GM18873 (cell line): ENCODE results near the gene LAMC3.

Source experiments
- ATAC-seq: cut with Tn5 transposase; IDR thresholded peaks from one replicate; pipeline ENCODE4 v1.9.1; 2021; ENCODE audit warnings: mild to moderate bottlenecking, moderate library complexity, moderate number of reproducible peaks; ENCODE audit not compliant: unreplicated experiment, low FRiP score

LAMC3 gene

DNA sequence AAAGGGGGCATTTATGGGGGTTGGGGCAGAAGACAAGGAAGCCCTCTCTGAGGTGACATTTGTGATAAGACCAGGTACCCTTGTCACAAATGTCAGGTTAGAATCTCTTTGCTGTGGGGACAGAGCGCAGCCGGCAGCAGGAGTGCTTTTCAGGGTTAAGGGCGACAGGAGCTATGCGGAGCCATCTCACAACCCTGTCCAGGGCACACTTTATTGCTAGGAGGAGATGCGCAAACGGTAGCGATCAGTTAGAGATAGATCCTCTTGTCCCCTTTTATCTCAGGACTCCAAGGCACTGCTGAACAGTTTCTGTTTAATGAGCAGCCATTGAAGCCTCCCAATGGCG, 438 bp upstream of the LAMC3 start:
- no peak for ATAC-seq

DNA sequence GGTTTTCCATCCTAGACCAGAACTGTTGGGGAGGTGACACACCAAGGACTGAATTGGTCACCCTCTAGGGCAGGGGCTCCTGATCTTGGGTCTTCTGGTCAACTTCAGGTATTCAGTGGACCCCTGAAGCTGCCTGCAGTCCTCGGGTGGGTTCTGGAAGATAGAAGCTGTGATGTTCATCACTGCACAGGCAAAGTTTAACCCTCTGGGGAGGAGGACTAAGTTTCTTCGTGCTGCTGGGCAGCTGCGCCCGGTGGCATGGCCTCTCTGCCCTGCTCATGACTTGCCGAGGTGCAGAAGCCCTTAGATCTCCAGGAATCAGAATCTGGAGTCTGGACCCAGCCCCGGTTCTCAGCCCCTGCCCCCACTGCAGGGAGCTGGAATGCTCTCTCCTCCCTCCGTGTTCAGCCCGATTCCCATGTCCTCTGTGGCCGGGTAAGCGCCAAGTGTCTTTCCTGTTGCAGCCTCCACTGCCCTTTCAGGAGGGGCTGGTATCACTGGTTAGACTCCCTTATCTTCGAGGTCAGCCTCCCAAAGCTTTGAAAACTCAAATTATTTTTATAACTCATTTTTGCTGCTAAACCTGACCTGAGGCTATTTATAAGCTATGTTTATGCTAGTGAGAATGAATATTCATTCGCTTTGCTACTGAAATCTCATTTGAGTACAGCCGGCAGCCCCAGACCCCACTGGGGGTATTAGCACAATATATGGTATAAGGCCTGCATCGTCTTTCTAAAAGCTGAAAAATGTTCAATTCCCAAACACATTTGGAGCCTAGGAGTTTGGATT, 1.7 kb downstream of the LAMC3 start:
- ATAC-seq: no peak

DNA sequence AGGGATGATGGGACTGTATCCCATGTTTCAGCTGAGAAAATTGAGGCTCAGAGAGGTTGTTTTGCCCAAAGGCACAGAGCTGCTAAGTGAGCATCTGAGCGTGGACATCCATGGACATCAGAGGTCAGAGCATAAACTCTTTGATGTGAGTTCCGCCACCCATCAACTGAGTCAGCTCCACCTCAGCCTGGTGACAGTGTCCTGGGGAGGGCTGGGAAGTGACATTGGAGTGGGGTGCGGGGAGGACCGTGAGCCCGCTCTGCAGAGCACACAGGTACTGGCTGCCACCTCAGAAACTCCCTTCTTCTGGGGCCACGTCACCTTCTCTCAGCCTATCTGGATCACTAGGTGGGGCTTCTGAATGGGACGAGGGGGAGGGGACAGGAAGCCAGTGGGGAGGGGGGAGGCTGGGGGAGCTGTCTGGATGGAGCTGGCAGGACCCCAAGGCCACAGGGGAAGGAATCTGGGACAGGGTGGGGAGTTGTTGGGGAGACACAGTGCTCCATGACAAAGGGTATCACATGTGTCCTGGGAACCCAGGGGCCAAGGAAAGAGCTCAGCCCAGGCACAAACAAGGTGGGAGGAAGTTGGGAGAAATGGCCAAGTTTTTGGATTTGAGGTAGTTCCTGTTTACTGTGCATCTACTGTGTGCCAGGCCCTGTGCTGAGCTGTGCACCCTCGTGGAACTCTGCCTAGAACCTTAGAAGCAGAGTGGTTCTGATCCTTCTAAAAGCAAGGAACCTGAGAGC, 2.5 kb downstream of the LAMC3 start:
- ATAC-seq: no peak

DNA sequence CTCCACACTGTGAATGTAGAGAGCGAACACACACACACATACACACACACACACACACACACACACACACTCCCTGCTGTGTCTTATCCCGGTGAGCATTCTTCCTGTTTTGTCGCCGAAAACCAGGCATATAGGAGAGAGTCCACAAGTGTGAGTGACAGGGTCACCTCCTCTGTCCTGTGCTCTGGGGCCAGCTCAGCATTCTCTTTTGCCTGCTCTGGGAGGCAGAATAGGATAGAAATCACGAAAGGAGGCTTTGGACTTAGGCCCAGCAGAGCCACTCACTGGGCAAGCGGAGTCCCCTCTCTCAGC, 3.0 kb downstream of the LAMC3 start:
- ATAC-seq: no peak

DNA sequence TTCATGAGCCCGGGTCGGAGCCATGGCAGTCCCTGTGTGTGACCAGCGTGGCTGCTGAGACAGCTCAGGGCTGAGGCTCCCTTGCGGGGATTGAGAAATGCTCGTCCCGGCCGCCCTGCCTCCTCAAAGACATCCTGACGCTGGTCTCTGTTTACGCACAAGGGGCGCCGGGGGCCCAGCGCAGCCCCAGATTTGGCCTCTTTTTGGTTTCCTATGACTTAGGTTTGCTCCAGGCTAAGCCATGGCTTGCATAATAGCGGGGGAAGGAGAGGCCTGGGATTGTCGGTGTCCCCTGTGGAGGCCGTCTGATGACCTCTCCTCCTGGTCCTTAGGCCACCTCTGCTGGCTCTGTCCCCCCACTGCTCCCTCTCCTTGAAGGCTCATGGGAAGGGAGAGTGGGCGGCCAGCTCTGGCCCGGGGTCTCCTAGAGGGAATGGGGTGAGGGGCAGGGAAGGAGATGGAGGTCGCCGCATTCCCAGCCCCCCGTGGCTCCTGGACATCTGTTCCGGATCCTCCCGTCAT, 3.5 kb downstream of the LAMC3 start:
- ATAC-seq: no peak

DNA sequence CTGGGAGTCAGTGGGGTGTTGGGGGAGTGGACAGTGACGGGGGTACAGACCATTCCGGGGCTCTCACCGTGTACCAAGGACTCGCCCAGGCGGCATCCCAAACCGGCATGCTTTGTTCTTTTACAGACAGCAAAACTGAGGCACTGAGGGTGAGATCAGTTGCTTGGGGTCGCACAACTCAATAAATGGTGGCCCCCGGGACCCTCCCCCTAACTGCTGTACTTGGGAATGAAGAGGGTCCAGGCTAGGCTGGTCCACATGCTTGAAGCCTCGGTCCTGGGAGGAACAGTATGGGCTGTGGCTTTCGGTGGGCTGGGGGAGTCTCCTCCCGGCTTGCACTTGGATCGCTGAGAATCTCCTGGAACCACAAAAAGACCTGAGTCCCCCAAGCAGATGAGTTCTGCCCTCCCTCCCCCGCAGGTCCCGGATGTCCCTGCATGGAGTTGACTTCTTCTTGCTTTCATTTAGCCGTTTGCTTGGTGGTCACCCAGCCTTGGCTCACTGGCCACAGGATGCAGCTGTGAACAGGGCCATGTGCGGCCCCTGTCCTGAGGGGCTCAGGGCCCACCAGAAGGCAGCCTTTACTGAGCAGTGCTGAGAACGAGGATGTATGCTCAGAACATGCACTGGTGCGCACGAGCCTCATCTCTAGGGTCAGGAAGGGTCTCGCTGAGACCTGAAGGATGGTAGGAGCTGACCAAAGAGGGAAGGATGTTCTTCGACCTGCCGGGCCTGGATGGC, 4.2 kb downstream of the LAMC3 start:
- ATAC-seq: no peak

DNA sequence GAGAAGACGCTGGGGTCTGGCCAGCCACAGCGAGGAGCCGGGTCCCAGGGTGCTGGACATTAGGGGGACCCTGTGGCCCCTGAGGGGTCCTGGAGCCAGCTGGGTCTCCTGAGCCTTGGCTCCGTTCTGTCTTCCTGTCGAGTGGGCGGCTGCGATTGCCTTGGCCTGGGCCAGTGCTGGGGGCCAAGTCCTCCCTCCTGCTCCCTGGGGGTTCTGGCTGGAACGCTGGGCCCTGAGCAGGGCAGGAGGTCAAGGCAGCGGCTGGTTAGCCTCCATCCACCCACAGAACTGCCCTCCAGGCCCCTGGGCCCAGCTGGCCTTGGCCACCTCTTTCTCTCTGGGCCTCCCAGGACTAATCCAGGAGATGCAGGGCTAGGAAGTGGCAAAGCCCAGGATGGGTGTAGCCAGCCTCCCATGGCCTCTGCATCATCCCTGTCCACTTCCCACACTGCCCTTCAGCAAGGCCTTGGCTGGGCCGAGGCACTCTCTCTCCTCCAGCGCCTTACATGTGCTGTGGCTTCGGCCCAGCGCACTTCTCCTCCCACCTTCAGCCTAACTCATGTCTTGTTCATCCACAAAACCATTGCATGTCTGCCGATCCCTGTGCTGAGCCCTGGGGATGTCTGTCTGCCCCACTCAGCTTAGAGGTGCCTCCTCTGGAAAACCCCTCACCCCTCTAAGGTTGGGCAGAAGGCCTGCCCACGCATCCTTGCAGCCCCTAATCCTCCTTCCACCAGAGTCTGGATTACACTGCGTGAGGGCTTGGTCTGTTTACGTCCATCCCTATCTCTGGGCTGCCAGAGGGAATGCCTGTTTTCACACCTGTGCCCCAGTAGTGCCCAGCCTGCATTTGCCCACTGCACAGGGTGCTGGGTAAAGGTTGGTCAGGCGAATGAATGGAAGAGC, 5.0 kb downstream of the LAMC3 start:
- no peak for ATAC-seq

DNA sequence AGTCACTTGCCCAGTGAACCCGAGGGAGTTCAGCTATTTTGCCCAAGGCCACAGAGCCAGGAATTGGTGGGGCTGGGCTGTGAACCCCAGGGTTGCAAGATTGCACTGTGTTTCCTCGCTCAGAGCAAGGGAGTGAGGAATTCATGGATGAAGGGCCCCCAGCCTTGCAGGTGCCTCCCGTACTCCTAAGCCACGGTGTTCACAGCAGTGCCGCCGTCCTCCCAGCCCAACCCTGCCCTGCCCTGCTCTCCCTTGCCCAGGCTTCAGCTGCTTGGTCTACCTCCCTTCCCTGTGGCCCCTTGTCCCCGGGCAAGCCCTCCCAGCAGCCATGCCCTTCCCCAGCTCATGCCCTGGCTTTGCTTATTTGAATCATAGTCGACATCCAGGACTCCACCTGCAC, 6.1 kb downstream of the LAMC3 start:
- no peak for ATAC-seq

DNA sequence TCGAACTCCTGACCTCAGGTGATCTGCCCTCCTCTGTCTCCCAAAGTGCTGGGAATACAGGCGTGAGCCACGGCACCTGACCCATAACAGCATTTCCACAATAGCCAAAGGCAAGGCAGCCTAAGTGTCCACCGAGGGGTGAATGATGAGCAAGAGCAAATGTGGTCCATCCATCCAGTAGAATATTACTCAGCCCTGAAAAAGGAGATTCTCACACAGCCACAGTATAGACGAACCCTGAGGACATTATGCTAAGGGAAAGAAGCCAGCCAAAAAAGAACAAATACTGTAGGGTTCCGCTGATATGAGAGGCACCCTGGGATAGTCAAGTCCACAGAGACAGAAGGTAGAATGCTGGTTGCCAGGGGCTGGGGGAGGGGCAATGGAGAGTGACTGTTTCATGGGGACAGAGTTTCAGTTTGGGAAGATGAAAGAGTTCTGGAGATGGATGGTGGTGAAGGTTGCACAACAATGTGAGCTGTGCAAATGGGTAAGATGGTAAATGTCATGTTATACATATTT, 7.0 kb downstream of the LAMC3 start:
- ATAC-seq: no peak

DNA sequence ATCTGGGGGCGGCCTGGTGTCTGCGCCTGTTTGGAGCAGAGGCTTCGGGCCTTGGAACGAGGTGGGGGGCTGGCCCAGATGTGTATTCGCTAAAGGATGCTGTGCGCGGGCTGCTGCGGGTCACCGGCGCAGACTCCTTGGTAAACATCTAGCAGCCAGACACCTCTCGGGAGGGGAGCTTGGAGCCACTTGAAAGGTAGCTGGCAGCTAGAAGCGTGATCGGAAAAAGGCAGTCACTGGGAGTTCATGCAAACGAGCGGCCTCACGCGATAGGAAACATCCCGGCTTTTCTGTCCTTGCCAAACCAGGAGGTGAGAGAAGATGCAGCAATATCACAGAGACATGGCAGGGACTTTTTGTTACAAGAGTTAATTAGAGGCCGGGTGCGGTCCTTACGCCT, 8.1 kb downstream of the LAMC3 start:
- no peak for ATAC-seq

DNA sequence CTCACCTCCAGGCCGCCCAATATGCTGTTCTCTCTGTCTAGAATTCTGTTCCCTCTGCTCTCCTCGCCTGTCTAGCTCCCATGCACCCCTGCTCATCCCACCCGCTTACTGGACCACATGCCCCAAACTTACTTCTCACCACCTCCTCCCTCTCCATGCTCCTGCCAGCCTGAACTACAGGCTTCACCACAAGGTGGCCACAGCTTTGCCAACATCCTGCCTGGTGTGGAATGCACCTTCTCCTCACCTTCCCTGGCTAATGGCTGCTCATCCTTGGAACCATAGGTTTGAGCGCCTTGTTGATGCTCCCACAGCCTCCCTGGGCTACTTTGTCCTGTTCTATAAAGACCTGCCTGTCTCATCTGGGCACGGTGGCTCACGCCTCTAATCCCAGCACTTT, 9.6 kb downstream of the LAMC3 start:
- no peak for ATAC-seq

DNA sequence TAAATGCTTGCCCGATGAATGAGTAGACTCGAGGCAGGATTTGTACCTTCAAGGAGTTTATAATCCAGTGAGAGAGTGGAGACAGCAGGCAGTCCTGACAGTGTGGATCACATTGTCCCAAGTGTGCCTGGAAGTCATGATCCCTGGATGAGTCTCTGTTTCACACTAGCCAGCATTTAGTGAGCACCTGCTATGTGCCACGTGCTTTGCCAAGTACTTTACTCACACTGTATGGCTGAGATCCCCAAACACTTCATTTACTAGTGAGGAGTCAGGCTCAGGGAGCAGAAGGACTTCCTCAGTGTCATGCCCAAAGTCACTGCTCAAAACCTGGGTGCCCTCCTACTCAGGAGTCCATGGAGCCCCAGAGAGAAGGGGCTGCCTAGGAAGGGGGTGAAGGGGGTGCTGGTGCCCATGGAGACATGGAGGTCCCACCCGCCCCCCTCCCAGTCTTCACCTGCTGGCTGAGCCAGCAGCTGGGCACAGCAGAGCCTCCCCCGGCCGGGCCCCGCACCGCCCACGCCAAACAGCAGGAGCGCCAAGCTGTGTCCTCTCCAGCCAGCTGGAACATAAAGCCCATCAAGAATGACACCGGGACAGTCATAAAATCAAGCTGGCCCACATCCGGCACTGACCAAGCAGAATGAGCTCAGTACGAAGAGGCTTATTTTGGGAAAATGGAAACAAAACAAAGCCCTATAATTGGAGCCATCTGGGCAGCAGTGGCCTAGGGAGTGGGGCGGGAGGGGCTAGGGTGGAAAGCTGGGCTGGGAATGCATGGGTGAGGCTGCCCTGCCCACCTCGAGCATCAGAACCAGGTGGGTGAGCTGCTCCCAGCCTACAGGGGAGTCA, 10.6 kb downstream of the LAMC3 start:
- no peak for ATAC-seq

DNA sequence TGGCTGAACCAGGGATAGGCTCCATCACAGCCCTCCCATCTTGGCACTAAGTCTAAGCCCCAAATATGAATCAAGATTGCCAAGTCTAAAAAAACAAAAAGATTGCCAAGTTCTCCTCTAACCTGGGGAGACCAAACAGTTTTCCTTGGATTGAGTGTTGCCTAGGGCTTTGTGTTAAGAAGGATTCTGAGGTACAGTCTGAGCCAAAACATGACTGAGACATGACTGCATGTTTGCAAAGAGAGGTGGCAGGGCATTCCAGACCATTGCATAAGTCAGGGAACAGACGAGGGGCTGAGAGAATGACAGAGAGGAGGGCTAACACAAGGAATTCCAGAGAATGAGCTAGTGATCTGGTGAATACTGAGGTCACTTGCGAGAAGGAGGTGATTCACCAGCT, 11.4 kb downstream of the LAMC3 start:
- ATAC-seq: no peak

DNA sequence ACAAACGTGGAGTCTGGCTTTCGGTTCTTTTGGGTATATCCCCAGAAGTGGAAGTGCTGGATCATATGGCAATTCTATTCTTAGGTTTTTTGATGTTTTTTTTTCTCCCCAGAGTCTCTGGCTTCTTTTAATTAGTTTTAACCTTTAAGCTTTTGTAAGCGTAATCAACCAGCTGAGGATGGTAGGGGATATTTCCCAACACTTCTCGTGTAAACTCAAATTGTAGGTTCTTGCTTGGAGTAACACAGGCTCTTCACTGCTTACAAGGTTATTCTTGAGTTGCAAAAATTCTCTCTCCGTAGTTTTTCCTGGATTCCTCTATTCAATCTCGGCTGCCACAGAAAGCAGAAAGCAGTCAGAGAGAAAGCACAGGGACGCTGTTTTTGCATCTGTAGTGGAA, 11.9 kb downstream of the LAMC3 start:
- ATAC-seq: no peak

DNA sequence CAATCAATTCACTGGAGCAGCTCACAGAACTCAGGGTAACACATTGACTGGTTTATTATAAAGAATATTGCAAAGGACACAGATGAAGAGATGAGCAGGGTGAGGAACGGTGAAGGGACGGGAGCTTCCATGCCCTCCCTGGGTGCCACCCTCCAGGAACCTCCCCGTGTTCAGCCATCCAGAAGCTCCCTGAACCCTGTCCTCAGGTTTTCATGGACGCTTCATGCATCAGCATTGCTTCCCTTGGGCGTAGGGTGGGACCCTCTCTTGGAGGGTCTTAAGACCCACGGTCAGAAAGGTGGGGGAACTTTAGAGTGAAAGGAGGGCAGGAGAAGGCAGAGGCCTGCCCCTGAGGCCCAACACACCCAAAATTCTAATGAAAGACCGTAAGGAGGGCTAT, 12.8 kb downstream of the LAMC3 start:
- ATAC-seq: no peak

DNA sequence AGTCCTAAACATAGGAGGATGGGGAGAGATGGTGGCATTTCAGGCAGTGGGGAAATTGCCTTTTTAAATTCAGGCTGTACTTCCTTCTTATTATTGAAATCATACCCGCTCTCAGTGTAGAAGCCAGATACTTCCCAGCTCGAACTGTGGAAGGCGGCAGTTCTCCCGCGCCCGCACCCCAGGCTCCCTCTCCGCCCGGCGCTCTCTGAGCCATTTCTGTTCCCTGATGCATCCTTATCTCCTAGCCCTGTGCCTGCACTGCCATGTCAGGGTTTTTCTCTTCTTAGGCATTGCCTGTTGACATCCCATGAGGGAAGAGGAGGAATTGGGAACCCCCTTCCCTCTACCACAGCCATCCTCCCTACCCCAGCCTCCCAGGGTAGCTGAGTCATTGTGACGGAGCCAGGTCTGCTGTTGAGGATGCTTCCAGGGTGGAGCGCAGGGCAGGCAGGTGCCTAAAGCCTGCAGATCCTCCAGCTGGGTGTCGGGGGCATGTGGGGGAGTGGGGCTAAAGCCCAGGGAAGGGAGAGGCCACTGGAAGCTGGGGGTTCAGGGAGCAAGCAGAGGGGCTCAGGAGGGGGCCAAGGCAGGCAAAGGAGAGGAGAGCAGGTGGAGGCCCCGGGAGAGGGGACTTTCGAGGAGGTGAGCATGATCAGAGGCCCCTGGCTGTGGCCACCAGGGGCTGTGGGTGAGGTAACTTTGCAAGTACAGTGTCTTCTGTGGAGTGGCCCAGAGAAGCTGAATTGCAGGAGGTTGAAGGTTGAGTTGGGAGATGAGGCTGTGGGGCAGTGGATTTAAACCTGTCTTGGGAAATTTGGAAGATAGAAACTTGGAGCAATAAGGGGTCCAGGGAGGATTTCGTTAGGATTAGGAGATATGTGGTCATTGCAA, 16.2 kb downstream of the LAMC3 start:
- no peak for ATAC-seq

DNA sequence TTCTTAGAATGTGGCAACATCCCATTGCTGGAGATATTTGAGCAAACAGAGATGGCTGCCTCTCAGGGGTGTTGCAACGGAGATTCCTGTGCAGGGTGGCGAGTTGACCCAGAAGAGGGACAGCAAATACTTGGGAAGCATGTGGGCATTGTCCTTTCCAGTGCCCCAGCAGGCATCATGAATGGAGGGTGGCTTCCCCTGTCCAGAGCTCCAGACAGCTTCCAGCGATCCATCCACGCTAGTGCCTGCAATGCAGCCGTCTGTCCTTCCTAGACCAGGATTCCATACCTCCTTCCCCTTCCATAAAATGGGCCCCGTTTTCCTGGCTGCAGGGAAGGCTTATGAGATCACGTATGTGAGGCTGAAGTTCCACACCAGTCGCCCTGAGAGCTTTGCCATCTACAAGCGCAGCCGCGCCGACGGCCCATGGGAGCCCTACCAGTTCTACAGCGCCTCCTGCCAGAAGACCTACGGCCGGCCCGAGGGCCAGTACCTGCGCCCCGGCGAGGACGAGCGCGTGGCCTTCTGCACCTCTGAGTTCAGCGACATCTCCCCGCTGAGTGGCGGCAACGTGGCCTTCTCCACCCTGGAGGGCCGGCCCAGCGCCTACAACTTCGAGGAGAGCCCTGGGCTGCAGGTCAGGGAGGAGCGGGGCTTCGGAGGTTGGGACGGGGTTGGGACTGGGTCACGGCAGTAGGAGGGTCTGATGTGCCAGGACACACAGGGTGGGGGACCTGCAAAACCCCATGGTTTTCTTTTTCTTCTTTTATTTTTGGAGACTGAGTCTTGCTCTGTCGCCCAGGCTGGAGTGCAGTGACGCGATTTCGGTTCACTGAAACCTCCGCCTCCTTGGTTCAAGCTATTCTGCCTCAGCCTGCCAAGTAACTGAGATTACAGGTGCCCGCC, 17.2 kb downstream of the LAMC3 start:
- ATAC-seq: no peak
